NT2/D1 (cell line): ENCODE data around the gene SEMA4C.

ENCODE experiments used
- SUZ12 ChIP-seq: IDR thresholded peaks from 2 replicates; pipeline ENCODE4 v1.6.1; 2011; ENCODE audit not compliant: insufficient read length, insufficient read depth; ENCODE audit errors: extremely low read depth
- YY1 ChIP-seq: IDR thresholded peaks from 2 replicates; pipeline ENCODE4 v1.6.1; 2011; ENCODE audit not compliant: insufficient read length, insufficient read depth
- ZNF274 ChIP-seq: IDR thresholded peaks from 2 replicates; pipeline ENCODE4 v1.6.1; 2011; ENCODE audit warnings: mild to moderate bottlenecking, low read depth, low read length

GRCh38 chr2:96819128-96819875 lies 50.6 kb downstream of the SEMA4C start:
- TF ChIP-seq YY1 (no peak), ZNF274 (no peak), SUZ12 (no peak)
